Measurements from ENCODE around the gene MED4. TPM values are rescaled to one million over a fixed set of nuclear protein-coding genes. Genes with fewer than 3 reads are reported as not detected.
A peak's percentile ranks its signal among the peaks of the same experiment; 100 is the strongest.

MED4 gene
- total RNA-seq, 3 donors from 2014 or later: 39.0 to 45.1 (median 39.8) TPM

GRCh38 chr13:48037346-48038173 lies 57.3 kb downstream of the MED4 start, which contains the start of gene NUDT15:
Gene NUDT15, plus strand, starts transcription at chr13:48037726. Its CDS starts 21 bp downstream, at chr13:48037747.
- peak within 1 kb of the TSS; percentile 96 to 97 for H3K27ac ChIP-seq
- peak; percentile 53 for TF ChIP-seq POLR2A (IDR thresholded peaks at IDR 0.05)
- TF ChIP-seq, protein P1, sequence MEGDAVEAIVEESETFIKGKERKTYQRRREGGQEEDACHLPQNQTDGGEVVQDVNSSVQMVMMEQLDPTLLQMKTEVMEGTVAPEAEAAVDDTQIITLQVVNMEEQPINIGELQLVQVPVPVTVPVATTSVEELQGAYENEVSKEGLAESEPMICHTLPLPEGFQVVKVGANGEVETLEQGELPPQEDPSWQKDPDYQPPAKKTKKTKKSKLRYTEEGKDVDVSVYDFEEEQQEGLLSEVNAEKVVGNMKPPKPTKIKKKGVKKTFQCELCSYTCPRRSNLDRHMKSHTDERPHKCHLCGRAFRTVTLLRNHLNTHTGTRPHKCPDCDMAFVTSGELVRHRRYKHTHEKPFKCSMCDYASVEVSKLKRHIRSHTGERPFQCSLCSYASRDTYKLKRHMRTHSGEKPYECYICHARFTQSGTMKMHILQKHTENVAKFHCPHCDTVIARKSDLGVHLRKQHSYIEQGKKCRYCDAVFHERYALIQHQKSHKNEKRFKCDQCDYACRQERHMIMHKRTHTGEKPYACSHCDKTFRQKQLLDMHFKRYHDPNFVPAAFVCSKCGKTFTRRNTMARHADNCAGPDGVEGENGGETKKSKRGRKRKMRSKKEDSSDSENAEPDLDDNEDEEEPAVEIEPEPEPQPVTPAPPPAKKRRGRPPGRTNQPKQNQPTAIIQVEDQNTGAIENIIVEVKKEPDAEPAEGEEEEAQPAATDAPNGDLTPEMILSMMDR (IDR thresholded peaks at IDR 0.05): peak; percentile 91 to 98 (median 98)
- peak; percentile 95 to 98 (median 95) for TF ChIP-seq POLR2AphosphoS5 (IDR thresholded peaks at IDR 0.05)
- intact Hi-C loops (cut with DNase I; ENCODE audit: low total_unique reads): no loop called here

GRCh38 chr13:48029859-48030258 lies 65.0 kb downstream of the MED4 start:
- no peak for DNase-seq (ENCODE audit: low spot score in 2 of 2)
- Histone ChIP-seq H3K36me3 (no peaks in the 10 kb centered on the region), H3K4me1 (no peaks in the 10 kb centered on the region), H3K4me3 (no peak overlapping the region), H3K9me3 (no peaks in the 10 kb centered on the region), H3K27me3 (no peaks in the 10 kb centered on the region), H3K27ac (no peak overlapping the region)
- intact Hi-C loops (cut with DNase I; ENCODE audit: low total_unique reads): no loop called here
- TF ChIP-seq, protein P1 (IDR thresholded peaks at IDR 0.05): no peak
- TF ChIP-seq POLR2A (IDR thresholded peaks at IDR 0.05) (no peak), POLR2AphosphoS5 (IDR thresholded peaks at IDR 0.05) (no peak)

More at GRCh38 chr13:48037346-48038173, 57.3 kb downstream of the MED4 start, which contains the start of gene NUDT15:
- Histone ChIP-seq H3K36me3 (no peaks in the 10 kb centered on the region), H3K4me1 (no peaks in the 10 kb centered on the region), H3K9me3 (no peaks in the 10 kb centered on the region), H3K27me3 (no peaks in the 10 kb centered on the region), H3K4me3 (peak within 1 kb of the TSS; percentile 57 to 85 (median 68))
- peak; percentile 83 to 90 for DNase-seq (ENCODE audit: low spot score in 2 of 2)

GRCh38 chr13:48028066-48028465 lies 66.8 kb downstream of the MED4 start:
- no peak overlapping the region for H3K27ac ChIP-seq
- DNase-seq (ENCODE audit: low spot score in 2 of 2): no peak
- H3K4me3 ChIP-seq: no peak overlapping the region
- no peak for TF ChIP-seq POLR2AphosphoS5 (IDR thresholded peaks at IDR 0.05)
- TF ChIP-seq, protein P1 (IDR thresholded peaks at IDR 0.05): no peak
- TF ChIP-seq POLR2A (IDR thresholded peaks at IDR 0.05): no peak
- intact Hi-C loops (cut with DNase I; ENCODE audit: low total_unique reads): no loop called here
- no peaks in the 10 kb centered on the region for H3K4me1 ChIP-seq
- H3K36me3 ChIP-seq: no peaks in the 10 kb centered on the region
- no peaks in the 10 kb centered on the region for H3K27me3 ChIP-seq
- H3K9me3 ChIP-seq: no peaks in the 10 kb centered on the region

Other genes starting within 250 kb of the MED4 start
- 10 to 100 TPM; 42.3 to 75.4 (median 61.3) TPM for gene SUCLA2, start 93.8 kb downstream of the MED4 start, total RNA-seq
- gene NUDT15, start 57.4 kb downstream of the MED4 start, total RNA-seq: 10 to 100 TPM in 1 of 3 donors, 1 to 10 TPM in 2; 8.0 to 12.1 (median 8.2) TPM
- gene ITM2B, start 138.1 kb upstream of the MED4 start, total RNA-seq: 100 to 1,000 TPM; 369 to 727 (median 475) TPM
- gene RB1, start 208.6 kb upstream of the MED4 start, total RNA-seq: 10 to 100 TPM; 24.0 to 45.2 (median 43.6) TPM

All from breast epithelium (tissue), 4 donors.